ENCODE data around the gene VAC14.

Gene VAC14

DNA sequence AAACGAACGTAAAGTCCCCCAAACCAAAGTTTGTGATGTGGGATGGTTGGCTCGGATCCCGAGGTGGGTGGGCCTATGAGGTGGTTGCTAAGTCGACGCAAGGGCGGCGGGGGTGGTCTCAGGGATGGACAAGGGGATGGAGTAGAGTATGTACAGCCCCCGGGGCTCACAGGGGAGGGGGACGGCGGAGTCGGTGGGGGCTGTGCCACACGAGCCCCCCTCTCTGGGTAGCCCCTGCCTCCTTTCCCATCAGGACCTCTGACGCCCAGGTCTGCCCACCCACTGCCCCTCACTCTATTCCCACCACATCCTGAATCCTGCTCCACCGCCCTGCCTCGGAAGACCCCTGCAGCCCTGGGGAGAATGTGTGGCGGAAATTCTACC lies 139.4 kb downstream of the VAC14 start:
- H3K4me3 ChIP-seq (ENCODE audit: low read depth, low read length), result no peak overlapping the region
- TF ChIP-seq, protein P1, sequence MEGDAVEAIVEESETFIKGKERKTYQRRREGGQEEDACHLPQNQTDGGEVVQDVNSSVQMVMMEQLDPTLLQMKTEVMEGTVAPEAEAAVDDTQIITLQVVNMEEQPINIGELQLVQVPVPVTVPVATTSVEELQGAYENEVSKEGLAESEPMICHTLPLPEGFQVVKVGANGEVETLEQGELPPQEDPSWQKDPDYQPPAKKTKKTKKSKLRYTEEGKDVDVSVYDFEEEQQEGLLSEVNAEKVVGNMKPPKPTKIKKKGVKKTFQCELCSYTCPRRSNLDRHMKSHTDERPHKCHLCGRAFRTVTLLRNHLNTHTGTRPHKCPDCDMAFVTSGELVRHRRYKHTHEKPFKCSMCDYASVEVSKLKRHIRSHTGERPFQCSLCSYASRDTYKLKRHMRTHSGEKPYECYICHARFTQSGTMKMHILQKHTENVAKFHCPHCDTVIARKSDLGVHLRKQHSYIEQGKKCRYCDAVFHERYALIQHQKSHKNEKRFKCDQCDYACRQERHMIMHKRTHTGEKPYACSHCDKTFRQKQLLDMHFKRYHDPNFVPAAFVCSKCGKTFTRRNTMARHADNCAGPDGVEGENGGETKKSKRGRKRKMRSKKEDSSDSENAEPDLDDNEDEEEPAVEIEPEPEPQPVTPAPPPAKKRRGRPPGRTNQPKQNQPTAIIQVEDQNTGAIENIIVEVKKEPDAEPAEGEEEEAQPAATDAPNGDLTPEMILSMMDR (IDR thresholded peaks at IDR 0.05; ENCODE audit: borderline replicate concordance, insufficient read depth, low read depth, low read length), result no peak

- TF ChIP-seq, protein P1 (IDR thresholded peaks at IDR 0.05; ENCODE audit: borderline replicate concordance, insufficient read depth, low read depth, low read length), result no peak
- H3K4me3 ChIP-seq (ENCODE audit: low read depth, low read length), result no peak overlapping the region
Measured at GRCh38 chr16:70660672-70661350, 140.1 kb downstream of the VAC14 start.

GRCh38 chr16:70659953-70660671 lies 140.8 kb downstream of the VAC14 start:
- TF ChIP-seq, protein P1 (IDR thresholded peaks at IDR 0.05; ENCODE audit: borderline replicate concordance, insufficient read depth, low read depth, low read length), result no peak
- H3K4me3 ChIP-seq (ENCODE audit: low read depth, low read length), result no peak overlapping the region

- H3K4me3 ChIP-seq (ENCODE audit: low read depth, low read length), result no peak overlapping the region
- TF ChIP-seq, protein P1 (IDR thresholded peaks at IDR 0.05; ENCODE audit: borderline replicate concordance, insufficient read depth, low read depth, low read length), result no peak
Measured at GRCh38 chr16:70659546-70659945, 141.4 kb downstream of the VAC14 start.

GRCh38 chr16:70658921-70659320 lies 142.0 kb downstream of the VAC14 start:
- TF ChIP-seq, protein P1 (IDR thresholded peaks at IDR 0.05; ENCODE audit: borderline replicate concordance, insufficient read depth, low read depth, low read length), result no peak
- no peak overlapping the region for H3K4me3 ChIP-seq (ENCODE audit: low read depth, low read length)

- TF ChIP-seq, protein P1 (IDR thresholded peaks at IDR 0.05; ENCODE audit: borderline replicate concordance, insufficient read depth, low read depth, low read length), result no peak
- H3K4me3 ChIP-seq (ENCODE audit: low read depth, low read length), result no peak overlapping the region
Measured at GRCh38 chr16:70657956-70658355, 143.0 kb downstream of the VAC14 start.

Data from GM12875 (cell line).